Smooth muscle cell (in vitro differentiated cells): Measurements from ENCODE around the gene VMP1. TPM values are rescaled to one million over a fixed set of nuclear protein-coding genes. Genes with fewer than 3 reads are reported as not detected.

Experiments used
- DNase-seq: peaks from one replicate; lab custom pipeline; 2025; ENCODE audit not compliant: unreplicated experiment; lab: John Stamatoyannopoulos, UW
- H2AFZ ChIP-seq: fragments of 200-600 bp; sonication (generic); 2 replicates; pipeline ENCODE4 v1.6.0; 2016; ENCODE audit warnings: antibody characterized with exemption, low read depth, mild to moderate bottlenecking
- H3F3A ChIP-seq: fragments of 200-600 bp; sonication (generic); 2 replicates; pipeline ENCODE4 v1.6.0; 2017; ENCODE audit warnings: antibody characterized with exemption, low read depth
- H3K27ac ChIP-seq: fragments of 200-600 bp; sonication (generic); 2 replicates; pipeline ENCODE4 v1.5.1; 2016; ENCODE audit warnings: low read depth, mild to moderate bottlenecking
- H3K27me3 ChIP-seq: fragments of 200-600 bp; sonication (generic); 2 replicates; pipeline ENCODE4 v1.6.1; 2016; ENCODE audit warnings: low read depth, mild to moderate bottlenecking
- H3K36me3 ChIP-seq: fragments of 200-600 bp; sonication (generic); 2 replicates; pipeline ENCODE4 v1.5.1; 2016; ENCODE audit warnings: low read depth
- H3K4me1 ChIP-seq: fragments of 200-600 bp; sonication (generic); 2 replicates; pipeline ENCODE4 v1.5.1; 2016; ENCODE audit warnings: low read depth
- H3K4me2 ChIP-seq: fragments of 200-600 bp; sonication (generic); 2 replicates; pipeline ENCODE4 v1.6.0; 2016; ENCODE audit warnings: mild to moderate bottlenecking
- H3K4me3 ChIP-seq: fragments of 200-600 bp; sonication (generic); 2 replicates; pipeline ENCODE4 v1.5.1; 2016; ENCODE audit warnings: mild to moderate bottlenecking
- H3K79me2 ChIP-seq: fragments of 200-600 bp; sonication (generic); 2 replicates; pipeline ENCODE4 v1.6.0; 2016; ENCODE audit warnings: low read depth, mild to moderate bottlenecking
- H3K9ac ChIP-seq: fragments of 200-600 bp; sonication (generic); 2 replicates; pipeline ENCODE4 v1.6.0; 2016; ENCODE audit warnings: low read depth
- H3K9me3 ChIP-seq: fragments of 200-600 bp; sonication (generic); replicated peaks from 2 replicates; pipeline ENCODE4 v1.5.1; 2016; ENCODE audit warnings: low read depth
- H4K20me1 ChIP-seq: fragments of 200-600 bp; sonication (generic); 2 replicates; pipeline ENCODE4 v1.6.0; 2016; ENCODE audit warnings: low read depth
- WGBS: methylation state at CpG from one replicate; pipeline ENCODE4 v1.1.7; 2016; ENCODE audit warnings: low lambda C conversion rate; 5-methylcytosine and 5-hydroxymethylcytosine counted together
- polyA plus RNA-seq: library from polyadenylated mRNA; unstranded; fragments of >200 nt; fragmentation: Nextera tagmentation; extraction: Ambion mirVana; gene quantifications from 2 replicates; pipeline ENCODE4 v1.2.1, GENCODE V29; 2016
- total RNA-seq: library from RNA; depleted of rRNA; stranded (reverse); fragments of >200 nt; gene quantifications from 2 replicates; pipeline ENCODE4 v1.2.3, GENCODE V29; 2014
- TF ChIP-seq, protein P1 (sequence below): fragments of 200-600 bp; sonication (generic); IDR thresholded peaks from 2 replicates; pipeline ENCODE4 v1.5.1; 2017; ENCODE audit warnings: borderline replicate concordance, mild to moderate bottlenecking, antibody characterized with exemption; ENCODE audit not compliant: insufficient read depth, poor library complexity, severe bottlenecking

Gene VMP1
- total and polyA plus RNA-seq, 2 experiments from 2014 or later = 102 to 545 TPM

DNA sequence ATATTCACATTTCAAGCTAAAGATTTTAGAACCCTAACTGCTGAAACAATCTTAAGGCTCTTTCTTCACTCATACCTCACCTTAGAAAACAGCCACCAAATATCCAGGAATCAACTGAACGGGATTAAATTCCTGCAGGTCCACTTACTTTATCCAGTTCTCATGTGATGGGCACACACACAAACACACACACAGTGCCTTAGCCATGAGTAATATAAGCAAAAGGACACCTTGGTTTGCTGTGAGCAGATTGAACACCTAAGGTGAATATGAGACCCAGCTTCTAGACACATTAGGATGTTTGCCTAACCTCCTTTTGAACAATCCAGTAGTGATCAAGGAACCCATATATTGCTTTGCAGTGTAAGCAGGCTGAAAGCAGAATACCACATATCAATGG is 103.8 kb downstream of the VMP1 start:
- no peaks in the 10 kb centered on the region for H3K9me3 ChIP-seq
- peaks cover 15% of the 10 kb centered on the region for H3K79me2 ChIP-seq
- H3K36me3 ChIP-seq = peaks cover 9% of the 10 kb centered on the region
- H3K9ac ChIP-seq = no peak overlapping the region
- DNase-seq = no peak
- no peak overlapping the region for H3K4me3 ChIP-seq
- WGBS = 79% methylated on average over 1 of the region's 1 CpG
- H3K4me1 ChIP-seq = no peaks in the 10 kb centered on the region
- no peak overlapping the region for H2AFZ ChIP-seq
- peak overlapping the region; percentile 54 for H3K27ac ChIP-seq
- no peak overlapping the region for H3K4me2 ChIP-seq
- H3F3A ChIP-seq = peaks cover 17% of the 10 kb centered on the region
- TF ChIP-seq, protein P1, sequence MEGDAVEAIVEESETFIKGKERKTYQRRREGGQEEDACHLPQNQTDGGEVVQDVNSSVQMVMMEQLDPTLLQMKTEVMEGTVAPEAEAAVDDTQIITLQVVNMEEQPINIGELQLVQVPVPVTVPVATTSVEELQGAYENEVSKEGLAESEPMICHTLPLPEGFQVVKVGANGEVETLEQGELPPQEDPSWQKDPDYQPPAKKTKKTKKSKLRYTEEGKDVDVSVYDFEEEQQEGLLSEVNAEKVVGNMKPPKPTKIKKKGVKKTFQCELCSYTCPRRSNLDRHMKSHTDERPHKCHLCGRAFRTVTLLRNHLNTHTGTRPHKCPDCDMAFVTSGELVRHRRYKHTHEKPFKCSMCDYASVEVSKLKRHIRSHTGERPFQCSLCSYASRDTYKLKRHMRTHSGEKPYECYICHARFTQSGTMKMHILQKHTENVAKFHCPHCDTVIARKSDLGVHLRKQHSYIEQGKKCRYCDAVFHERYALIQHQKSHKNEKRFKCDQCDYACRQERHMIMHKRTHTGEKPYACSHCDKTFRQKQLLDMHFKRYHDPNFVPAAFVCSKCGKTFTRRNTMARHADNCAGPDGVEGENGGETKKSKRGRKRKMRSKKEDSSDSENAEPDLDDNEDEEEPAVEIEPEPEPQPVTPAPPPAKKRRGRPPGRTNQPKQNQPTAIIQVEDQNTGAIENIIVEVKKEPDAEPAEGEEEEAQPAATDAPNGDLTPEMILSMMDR = no peak
- H3K27me3 ChIP-seq = no peaks in the 10 kb centered on the region
- no peaks in the 10 kb centered on the region for H4K20me1 ChIP-seq

DNA sequence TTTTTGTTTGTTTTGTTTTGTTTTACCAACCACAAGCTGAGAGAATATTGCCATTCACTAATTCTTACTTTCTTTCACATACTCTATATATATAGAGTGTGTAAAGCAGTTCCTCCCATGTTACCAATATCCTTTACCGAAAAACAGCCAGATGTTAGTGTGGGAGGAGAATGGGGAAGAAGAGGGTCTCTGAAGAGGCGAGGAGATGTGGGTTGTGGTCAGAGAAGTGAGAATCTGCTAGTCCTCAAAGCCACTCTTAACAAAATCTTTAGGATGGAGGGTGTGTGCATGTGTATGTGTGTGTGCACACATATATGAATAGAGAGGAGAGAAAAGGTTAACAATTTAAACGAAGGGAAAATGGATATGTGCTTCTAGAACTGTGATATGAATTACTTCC is 104.7 kb downstream of the VMP1 start:
- DNase-seq = no peak
- Histone ChIP-seq H3K27ac (peak overlapping the region; percentile 27), H3K27me3 (no peaks in the 10 kb centered on the region), H3K4me3 (no peak overlapping the region), H3K9ac (no peak overlapping the region), H4K20me1 (no peaks in the 10 kb centered on the region), H2AFZ (no peak overlapping the region), H3K4me2 (no peak overlapping the region), H3F3A (peaks cover 17% of the 10 kb centered on the region), H3K79me2 (peaks cover 8% of the 10 kb centered on the region), H3K9me3 (no peaks in the 10 kb centered on the region), H3K36me3 (peaks cover 9% of the 10 kb centered on the region), H3K4me1 (no peaks in the 10 kb centered on the region)
- TF ChIP-seq, protein P1 = no peak
- 88% methylated on average over 3 of the region's 3 CpGs for WGBS

DNA sequence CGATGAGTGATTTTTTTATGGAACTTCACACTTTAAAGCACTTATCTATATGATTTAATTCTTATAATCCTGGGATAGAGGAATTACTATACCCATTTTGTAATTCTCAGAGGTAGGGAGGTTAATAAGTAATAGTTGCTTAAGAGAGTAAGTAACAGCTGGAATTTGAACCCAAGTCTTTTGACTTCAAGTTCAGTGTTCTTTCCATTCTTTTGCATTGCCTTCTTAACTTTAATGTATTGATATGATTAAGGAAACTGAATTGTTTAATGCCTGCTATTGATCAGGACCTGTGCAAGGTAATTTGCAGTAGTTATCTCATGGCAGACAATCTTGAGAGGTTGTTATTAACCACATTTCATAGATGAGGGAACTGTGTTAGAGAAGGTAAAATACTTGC is 106.8 kb downstream of the VMP1 start:
- Histone ChIP-seq H3K27ac (peak overlapping the region; percentile 72), H3K9ac (no peak overlapping the region)

DNA sequence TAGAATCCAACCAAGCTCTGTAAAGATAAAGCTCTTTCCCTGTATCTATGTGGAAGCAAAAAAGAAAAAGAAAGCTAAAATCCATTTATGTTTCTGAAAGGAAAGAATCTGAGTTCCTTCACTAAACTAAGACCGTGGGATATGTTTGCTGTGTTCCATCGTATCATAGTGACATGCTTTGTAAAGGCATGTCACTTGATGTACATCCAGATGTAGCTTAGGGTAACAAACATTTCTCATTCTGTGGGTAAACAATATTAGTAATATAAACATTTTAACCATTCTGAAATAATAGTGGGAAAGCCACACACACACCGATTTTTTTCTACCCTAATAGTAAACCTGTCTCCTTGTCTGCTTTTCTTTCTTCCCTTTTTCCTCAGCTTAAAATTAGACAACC is 107.2 kb downstream of the VMP1 start:
- H3K9me3 ChIP-seq = no peaks in the 10 kb centered on the region
- peaks cover 11% of the 10 kb centered on the region for H3F3A ChIP-seq
- DNase-seq = no peak
- peak overlapping the region; percentile 72 for H3K27ac ChIP-seq
- H3K36me3 ChIP-seq = peaks cover 9% of the 10 kb centered on the region
- peaks cover 5% of the 10 kb centered on the region for H3K79me2 ChIP-seq
- WGBS = 59% methylated on average over 3 of the region's 3 CpGs
- H3K9ac ChIP-seq = no peak overlapping the region
- H4K20me1 ChIP-seq = no peaks in the 10 kb centered on the region
- no peaks in the 10 kb centered on the region for H3K4me1 ChIP-seq
- H2AFZ ChIP-seq = no peak overlapping the region
- TF ChIP-seq, protein P1 = no peak
- H3K27me3 ChIP-seq = no peaks in the 10 kb centered on the region
- H3K4me3 ChIP-seq = no peak overlapping the region
- peak overlapping the region; percentile 32 for H3K4me2 ChIP-seq

More for the DNA sequence above, 106.8 kb downstream of the VMP1 start:
- Histone ChIP-seq H3K4me1 (no peaks in the 10 kb centered on the region), H2AFZ (no peak overlapping the region), H3K79me2 (peaks cover 5% of the 10 kb centered on the region), H3K9me3 (no peaks in the 10 kb centered on the region), H3K27me3 (no peaks in the 10 kb centered on the region), H3K4me3 (no peak overlapping the region), H3K4me2 (peak overlapping the region; percentile 32), H3F3A (peaks cover 11% of the 10 kb centered on the region), H4K20me1 (no peaks in the 10 kb centered on the region), H3K36me3 (peaks cover 9% of the 10 kb centered on the region)
- WGBS = 85% methylated on average over 1 of the region's 1 CpG
- no peak for DNase-seq
- TF ChIP-seq, protein P1 = no peak
